Neural progenitor cell (in vitro differentiated cells): Measurements from ENCODE around the gene ARF6. TPM values are rescaled to one million over a fixed set of nuclear protein-coding genes. Genes with fewer than 3 reads are reported as not detected.
"Not testable (repeated sequence)": the region's sequence is repeated elsewhere in the genome, so short reads cannot be mapped to it uniquely, and the experiment has no call there.

ENCODE experiments used
- DNase-seq: peaks from one replicate; pipeline ENCODE4 v3.0.0-alpha.2; 2016; ENCODE audit warnings: low spot score
- H2AFZ ChIP-seq: fragments of 200-600 bp; sonication (generic); replicated peaks from 2 replicates; pipeline ENCODE4 v1.6.1; 2016; ENCODE audit warnings: antibody characterized with exemption
- H3F3A ChIP-seq: fragments of 200-600 bp; sonication (generic); 2 replicates; pipeline ENCODE4 v1.6.1; 2016; ENCODE audit warnings: antibody characterized with exemption, low read depth
- H3K27ac ChIP-seq: fragments of 200-600 bp; sonication (generic); 2 replicates; pipeline ENCODE4 v1.5.1; 2016; ENCODE audit warnings: mild to moderate bottlenecking
- H3K27me3 ChIP-seq: fragments of 200-600 bp; sonication (generic); 2 replicates; pipeline ENCODE4 v1.6.1; 2016; ENCODE audit warnings: mild to moderate bottlenecking, moderate library complexity
- H3K36me3 ChIP-seq: fragments of 200-600 bp; sonication (generic); 2 replicates; pipeline ENCODE4 v1.5.1; 2016
- H3K4me1 ChIP-seq: fragments of 200-600 bp; sonication (generic); 2 replicates; pipeline ENCODE4 v1.6.1; 2016; ENCODE audit warnings: mixed run types
- H3K4me2 ChIP-seq: fragments of 200-600 bp; sonication (generic); 2 replicates; pipeline ENCODE4 v1.6.1; 2016
- H3K4me3 ChIP-seq: fragments of 200-600 bp; sonication (generic); 2 replicates; pipeline ENCODE4 v1.5.1; 2016
- H3K79me2 ChIP-seq: fragments of 200-600 bp; sonication (generic); 2 replicates; pipeline ENCODE4 v1.6.1; 2016; ENCODE audit warnings: low read depth
- H3K9ac ChIP-seq: fragments of 200-600 bp; sonication (generic); 2 replicates; pipeline ENCODE4 v1.6.1; 2016
- H3K9me3 ChIP-seq: fragments of 200-600 bp; sonication (generic); 2 replicates; pipeline ENCODE4 v1.5.1; 2016; ENCODE audit warnings: low read depth
- H4K20me1 ChIP-seq: fragments of 200-600 bp; sonication (generic); 2 replicates; pipeline ENCODE4 v1.6.1; 2016; ENCODE audit warnings: low read depth
- H3K27ac Mint-ChIP-seq: 3 replicates; pipeline ENCODE4 v1.8.0; 2021; ENCODE audit warnings: mixed read lengths
- H3K27me3 Mint-ChIP-seq: 2 replicates; pipeline ENCODE4 v1.8.0; 2022; ENCODE audit warnings: low read depth, mild to moderate bottlenecking, inconsistent platforms, moderate library complexity, mixed read lengths; ENCODE audit not compliant: insufficient read depth
- H3K36me3 Mint-ChIP-seq: 3 replicates; pipeline ENCODE4 v1.8.0; 2021; ENCODE audit warnings: mixed read lengths
- H3K4me1 Mint-ChIP-seq: 3 replicates; pipeline ENCODE4 v1.8.0; 2021; ENCODE audit warnings: mixed read lengths
- H3K4me3 Mint-ChIP-seq: 3 replicates; pipeline ENCODE4 v1.8.0; 2021; ENCODE audit warnings: mild to moderate bottlenecking, moderate library complexity, mixed read lengths
- H3K9me3 Mint-ChIP-seq: 3 replicates; pipeline ENCODE4 v1.8.0; 2020; ENCODE audit warnings: mixed read lengths
- CTCF ChIP-seq: fragments of 200-600 bp; sonication (generic); IDR thresholded peaks from 2 replicates; pipeline ENCODE4 v1.5.1; 2017; ENCODE audit warnings: antibody characterized with exemption, mild to moderate bottlenecking
- EZH2 ChIP-seq: fragments of 200-600 bp; sonication (generic); IDR thresholded peaks from 2 replicates; pipeline ENCODE4 v1.6.1; 2017; ENCODE audit warnings: antibody characterized with exemption, mild to moderate bottlenecking, moderate library complexity
- EZH2phosphoT487 ChIP-seq: fragments of 200-600 bp; sonication (generic); IDR thresholded peaks from 2 replicates; pipeline ENCODE4 v1.6.1; 2017; ENCODE audit warnings: antibody characterized with exemption
- total RNA-seq: library from RNA; depleted of rRNA; stranded (reverse); fragments of >200 nt; gene quantifications from 2 replicates; pipeline ENCODE4 v1.2.3, GENCODE V29; 2015; ENCODE audit warnings: low replicate concordance

Gene ARF6
- total RNA-seq, 1 donor from 2014 or later: 48.7 TPM

- Histone ChIP-seq H3K79me2 (no peaks in the 10 kb centered on the region), H4K20me1 (no peaks in the 10 kb centered on the region), H3K4me1 (peaks cover 6% of the 10 kb centered on the region), H3F3A (peaks cover 34% of the 10 kb centered on the region), H3K9me3 (no peaks in the 10 kb centered on the region), H3K36me3 (no peaks in the 10 kb centered on the region), H3K4me3 (no peak overlapping the region), H3K27me3 (peaks cover 10% of the 10 kb centered on the region), H3K27ac (no peak overlapping the region), H3K4me2 (no peak overlapping the region), H2AFZ (no peak overlapping the region), H3K9ac (no peak overlapping the region)
- Mint-ChIP-seq H3K4me1 (peaks cover 22% of the 10 kb centered on the region), H3K27ac (no peak overlapping the region), H3K4me3 (no peak overlapping the region), H3K36me3 (peaks cover 2% of the 10 kb centered on the region), H3K9me3 (peaks cover 5% of the 10 kb centered on the region), H3K27me3 (peaks cover 12% of the 10 kb centered on the region)
- DNase-seq: peak; percentile 83
- TF ChIP-seq CTCF (peak; percentile 93), EZH2 (no peak)
Measured at GRCh38 chr14:49865431-49865859, 27.4 kb upstream of the ARF6 start.

GRCh38 chr14:49867831-49868719, 24.8 kb upstream of the ARF6 start:
- Histone ChIP-seq H2AFZ (peak overlapping the region; percentile 86), H3K9me3 (no peaks in the 10 kb centered on the region), H3K27me3 (peaks cover 10% of the 10 kb centered on the region), H3K9ac (no peak overlapping the region), H3K79me2 (no peaks in the 10 kb centered on the region), H3F3A (peaks cover 14% of the 10 kb centered on the region), H3K4me1 (no peaks in the 10 kb centered on the region), H4K20me1 (no peaks in the 10 kb centered on the region), H3K27ac (no peak overlapping the region), H3K36me3 (no peaks in the 10 kb centered on the region), H3K4me2 (peak overlapping the region; percentile 89), H3K4me3 (peak overlapping the region; percentile 64)
- peak; percentile 94 for DNase-seq
- Mint-ChIP-seq H3K9me3 (no peaks in the 10 kb centered on the region), H3K4me1 (peaks cover 10% of the 10 kb centered on the region), H3K4me3 (peak overlapping the region; percentile 97), H3K36me3 (no peaks in the 10 kb centered on the region), H3K27ac (peak overlapping the region; percentile 94), H3K27me3 (peaks cover 1% of the 10 kb centered on the region)
- TF ChIP-seq EZH2: no peak

DNA sequence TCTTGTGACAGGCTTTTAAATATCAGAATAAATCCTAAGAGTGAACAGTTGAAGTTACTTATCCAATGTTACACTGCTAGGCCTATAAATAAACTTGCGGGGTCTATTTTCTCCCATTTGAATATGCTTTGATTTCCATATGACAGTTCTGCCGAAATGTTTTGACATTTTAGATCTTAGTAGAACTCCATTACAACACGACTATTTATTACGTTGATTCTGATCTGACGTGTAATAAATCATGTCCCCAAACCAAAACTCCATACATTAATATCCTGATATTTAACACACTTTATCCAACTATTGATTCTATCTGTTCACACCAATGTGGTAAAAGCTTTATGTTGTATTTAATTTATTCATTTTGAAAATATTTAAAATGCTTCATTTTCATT, 24.2 kb upstream of the ARF6 start:
- Histone ChIP-seq H3K4me2 (peak overlapping the region; percentile 88), H3K79me2 (no peaks in the 10 kb centered on the region), H3F3A (peaks cover 11% of the 10 kb centered on the region), H3K27ac (no peak overlapping the region), H3K36me3 (no peaks in the 10 kb centered on the region), H3K9ac (no peak overlapping the region), H3K27me3 (peaks cover 10% of the 10 kb centered on the region), H3K4me3 (peak overlapping the region; percentile 64), H3K9me3 (no peaks in the 10 kb centered on the region), H4K20me1 (no peaks in the 10 kb centered on the region), H2AFZ (no peak overlapping the region), H3K4me1 (no peaks in the 10 kb centered on the region)
- Mint-ChIP-seq H3K36me3 (no peaks in the 10 kb centered on the region), H3K4me1 (peaks cover 10% of the 10 kb centered on the region), H3K9me3 (no peaks in the 10 kb centered on the region), H3K4me3 (peak overlapping the region; percentile 97), H3K27me3 (no peaks in the 10 kb centered on the region), H3K27ac (no peak overlapping the region)
- peak; percentile 0 for DNase-seq
- TF ChIP-seq EZH2 (no peak), EZH2phosphoT487 (no peak)

GRCh38 chr14:49870908-49871307, 22.0 kb upstream of the ARF6 start:
- Mint-ChIP-seq H3K36me3 (no peaks in the 10 kb centered on the region), H3K4me3 (no peak overlapping the region), H3K4me1 (peaks cover 10% of the 10 kb centered on the region), H3K27me3 (no peaks in the 10 kb centered on the region), H3K27ac (no peak overlapping the region), H3K9me3 (no peaks in the 10 kb centered on the region)
- Histone ChIP-seq H2AFZ (no peak overlapping the region), H3K27ac (no peak overlapping the region), H3K79me2 (no peaks in the 10 kb centered on the region), H3F3A (peaks cover 11% of the 10 kb centered on the region), H3K36me3 (no peaks in the 10 kb centered on the region), H4K20me1 (no peaks in the 10 kb centered on the region), H3K4me2 (no peak overlapping the region), H3K27me3 (peaks cover 10% of the 10 kb centered on the region), H3K4me3 (no peak overlapping the region), H3K9me3 (no peaks in the 10 kb centered on the region), H3K9ac (no peak overlapping the region), H3K4me1 (no peaks in the 10 kb centered on the region)
- TF ChIP-seq EZH2phosphoT487: no peak
- DNase-seq: peak; percentile 0

GRCh38 chr14:49873548-49873947, 19.3 kb upstream of the ARF6 start:
- H3F3A ChIP-seq, H3K36me3 ChIP-seq, H3K4me1 Mint-ChIP-seq, H3K4me2 ChIP-seq, H2AFZ ChIP-seq, H3K27me3 Mint-ChIP-seq, H3K27ac ChIP-seq, H3K4me3 ChIP-seq, H4K20me1 ChIP-seq, H3K27me3 ChIP-seq, H3K27ac Mint-ChIP-seq, DNase-seq, H3K36me3 Mint-ChIP-seq, H3K4me1 ChIP-seq, H3K4me3 Mint-ChIP-seq, H3K9ac ChIP-seq, H3K79me2 ChIP-seq, H3K9me3 Mint-ChIP-seq, H3K9me3 ChIP-seq: not testable (repeated sequence)
